ENCODE data around the gene ZNRF2.

DNA sequence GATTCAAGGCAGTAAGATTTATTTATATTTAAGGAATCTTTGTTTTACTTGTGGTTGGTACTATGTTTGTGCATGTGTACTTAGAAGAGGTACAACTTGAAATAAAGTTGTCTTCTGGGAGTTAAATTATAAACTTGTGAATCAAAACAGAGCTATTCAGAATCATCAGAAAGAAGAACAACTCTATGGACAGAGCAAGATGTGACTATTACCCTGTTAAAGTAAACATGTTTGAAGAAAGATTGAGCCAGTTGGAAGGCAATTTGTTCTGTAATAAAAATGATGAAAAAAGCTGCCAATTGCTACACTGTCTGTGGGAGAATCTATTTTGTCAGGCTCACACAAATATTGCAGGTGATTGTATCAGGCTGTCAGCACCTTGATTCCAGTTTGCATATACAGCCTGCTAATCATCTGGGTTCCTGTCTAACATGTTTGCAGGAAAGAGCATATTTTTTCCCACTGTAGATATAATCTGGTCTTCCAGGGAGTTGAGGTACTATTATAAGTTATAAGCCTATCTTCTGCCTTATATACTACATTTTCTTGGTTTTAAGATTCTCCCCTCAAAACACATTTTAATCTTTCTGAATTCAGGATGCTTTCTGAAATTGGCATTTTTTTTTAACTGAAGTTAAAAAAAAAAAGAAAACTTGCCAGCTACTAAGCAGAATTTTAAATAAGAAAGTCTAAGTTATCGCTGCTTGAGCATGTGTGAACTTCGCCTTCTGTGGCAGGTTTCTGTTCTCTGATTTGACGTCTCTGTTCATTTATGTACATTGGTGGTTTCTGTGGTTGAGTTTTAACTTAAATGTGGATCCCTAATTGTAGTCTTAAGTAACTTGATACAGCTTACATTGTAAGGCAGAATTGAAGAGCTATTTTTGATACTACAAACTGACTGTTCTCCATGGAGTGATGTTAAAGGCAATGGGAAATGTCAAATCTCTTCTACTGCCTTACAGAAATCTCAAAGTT is 46.0 kb downstream of the ZNRF2 start:
- no peak for TF ChIP-seq CREM (IDR thresholded peaks at IDR 0.05)
- TF ChIP-seq CREM (CRISPR knock-in tag; IDR thresholded peaks at IDR 0.05), result no peak
- TF ChIP-seq, protein P1, sequence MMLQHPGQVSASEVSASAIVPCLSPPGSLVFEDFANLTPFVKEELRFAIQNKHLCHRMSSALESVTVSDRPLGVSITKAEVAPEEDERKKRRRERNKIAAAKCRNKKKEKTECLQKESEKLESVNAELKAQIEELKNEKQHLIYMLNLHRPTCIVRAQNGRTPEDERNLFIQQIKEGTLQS (CRISPR knock-in tag; IDR thresholded peaks at IDR 0.05), result no peak
- TF ChIP-seq, protein P2, sequence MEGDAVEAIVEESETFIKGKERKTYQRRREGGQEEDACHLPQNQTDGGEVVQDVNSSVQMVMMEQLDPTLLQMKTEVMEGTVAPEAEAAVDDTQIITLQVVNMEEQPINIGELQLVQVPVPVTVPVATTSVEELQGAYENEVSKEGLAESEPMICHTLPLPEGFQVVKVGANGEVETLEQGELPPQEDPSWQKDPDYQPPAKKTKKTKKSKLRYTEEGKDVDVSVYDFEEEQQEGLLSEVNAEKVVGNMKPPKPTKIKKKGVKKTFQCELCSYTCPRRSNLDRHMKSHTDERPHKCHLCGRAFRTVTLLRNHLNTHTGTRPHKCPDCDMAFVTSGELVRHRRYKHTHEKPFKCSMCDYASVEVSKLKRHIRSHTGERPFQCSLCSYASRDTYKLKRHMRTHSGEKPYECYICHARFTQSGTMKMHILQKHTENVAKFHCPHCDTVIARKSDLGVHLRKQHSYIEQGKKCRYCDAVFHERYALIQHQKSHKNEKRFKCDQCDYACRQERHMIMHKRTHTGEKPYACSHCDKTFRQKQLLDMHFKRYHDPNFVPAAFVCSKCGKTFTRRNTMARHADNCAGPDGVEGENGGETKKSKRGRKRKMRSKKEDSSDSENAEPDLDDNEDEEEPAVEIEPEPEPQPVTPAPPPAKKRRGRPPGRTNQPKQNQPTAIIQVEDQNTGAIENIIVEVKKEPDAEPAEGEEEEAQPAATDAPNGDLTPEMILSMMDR (CRISPR knock-in tag; IDR thresholded peaks at IDR 0.05), result no peak
- TF ChIP-seq CEBPB (IDR thresholded peaks at IDR 0.05; ENCODE audit: borderline replicate concordance, low read depth, low read length), result no peak
- TF ChIP-seq, protein P3, sequence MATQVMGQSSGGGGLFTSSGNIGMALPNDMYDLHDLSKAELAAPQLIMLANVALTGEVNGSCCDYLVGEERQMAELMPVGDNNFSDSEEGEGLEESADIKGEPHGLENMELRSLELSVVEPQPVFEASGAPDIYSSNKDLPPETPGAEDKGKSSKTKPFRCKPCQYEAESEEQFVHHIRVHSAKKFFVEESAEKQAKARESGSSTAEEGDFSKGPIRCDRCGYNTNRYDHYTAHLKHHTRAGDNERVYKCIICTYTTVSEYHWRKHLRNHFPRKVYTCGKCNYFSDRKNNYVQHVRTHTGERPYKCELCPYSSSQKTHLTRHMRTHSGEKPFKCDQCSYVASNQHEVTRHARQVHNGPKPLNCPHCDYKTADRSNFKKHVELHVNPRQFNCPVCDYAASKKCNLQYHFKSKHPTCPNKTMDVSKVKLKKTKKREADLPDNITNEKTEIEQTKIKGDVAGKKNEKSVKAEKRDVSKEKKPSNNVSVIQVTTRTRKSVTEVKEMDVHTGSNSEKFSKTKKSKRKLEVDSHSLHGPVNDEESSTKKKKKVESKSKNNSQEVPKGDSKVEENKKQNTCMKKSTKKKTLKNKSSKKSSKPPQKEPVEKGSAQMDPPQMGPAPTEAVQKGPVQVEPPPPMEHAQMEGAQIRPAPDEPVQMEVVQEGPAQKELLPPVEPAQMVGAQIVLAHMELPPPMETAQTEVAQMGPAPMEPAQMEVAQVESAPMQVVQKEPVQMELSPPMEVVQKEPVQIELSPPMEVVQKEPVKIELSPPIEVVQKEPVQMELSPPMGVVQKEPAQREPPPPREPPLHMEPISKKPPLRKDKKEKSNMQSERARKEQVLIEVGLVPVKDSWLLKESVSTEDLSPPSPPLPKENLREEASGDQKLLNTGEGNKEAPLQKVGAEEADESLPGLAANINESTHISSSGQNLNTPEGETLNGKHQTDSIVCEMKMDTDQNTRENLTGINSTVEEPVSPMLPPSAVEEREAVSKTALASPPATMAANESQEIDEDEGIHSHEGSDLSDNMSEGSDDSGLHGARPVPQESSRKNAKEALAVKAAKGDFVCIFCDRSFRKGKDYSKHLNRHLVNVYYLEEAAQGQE (IDR thresholded peaks at IDR 0.05; ENCODE audit: borderline replicate concordance in 1 of 2, low read depth in 1 of 2, low read length in 2 of 2), result no peak

Data from HepG2 (cell line).